Fibroblast of mammary gland (primary cell): ENCODE data around the gene KRTAP5-5.

Source experiments
- DNase-seq: peaks from one replicate; pipeline ENCODE4 v3.0.0-alpha.2; 2010; ENCODE audit warnings: low read depth
- H3K4me3 ChIP-seq: 2 replicates; pipeline ENCODE4 v1.5.1; 2011; ENCODE audit warnings: low read depth, mild to moderate bottlenecking, low read length, moderate library complexity; ENCODE audit not compliant: control insufficient read depth
- CTCF ChIP-seq: conservative IDR thresholded peaks from 2 replicates; pipeline ENCODE4 v1.5.1; 2011; ENCODE audit warnings: low read depth, low read length, inconsistent platforms; ENCODE audit not compliant: control insufficient read depth, insufficient read depth

Gene KRTAP5-5

GRCh38 chr11:1652771-1653540 is 23.4 kb downstream of the KRTAP5-5 start:
- peak; percentile 74 for TF ChIP-seq CTCF
- peak; percentile 40 for DNase-seq
- no peak overlapping the region for H3K4me3 ChIP-seq

GRCh38 chr11:1653541-1654387 is 24.2 kb downstream of the KRTAP5-5 start:
- TF ChIP-seq CTCF: no peak
- DNase-seq: no peak
- no peak overlapping the region for H3K4me3 ChIP-seq

- no peak for TF ChIP-seq CTCF
- no peak overlapping the region for H3K4me3 ChIP-seq
- DNase-seq: no peak
Observed at GRCh38 chr11:1654388-1655167, 25.0 kb downstream of the KRTAP5-5 start.

- no peak for DNase-seq
- no peak for TF ChIP-seq CTCF
- H3K4me3 ChIP-seq: no peak overlapping the region
Observed at GRCh38 chr11:1655168-1656060, 25.8 kb downstream of the KRTAP5-5 start.

- DNase-seq: no peak
- no peak overlapping the region for H3K4me3 ChIP-seq
- no peak for TF ChIP-seq CTCF
Observed at GRCh38 chr11:1656061-1656441, 26.5 kb downstream of the KRTAP5-5 start.

- DNase-seq: no peak
- H3K4me3 ChIP-seq: no peak overlapping the region
- TF ChIP-seq CTCF: no peak
Observed at GRCh38 chr11:1656670-1657069, 27.1 kb downstream of the KRTAP5-5 start.
